K562 (cell line): ENCODE data around the gene DPH5. TPM values are rescaled to one million over a fixed set of nuclear protein-coding genes. Genes with fewer than 3 reads are reported as not detected.
A peak's percentile ranks its signal among the peaks of the same experiment; 100 is the strongest.

Experiments
- ATAC-seq: fragments of 200-7000 bp; cut with Tn5 transposase; 3 replicates; pipeline ENCODE4 v1.9.1; 2020; ENCODE audit warnings: moderate library complexity
- BruUV-seq: library from RNA; stranded (reverse); fragments of 400-500 nt; replicated peaks from 2 replicates; lab custom pipeline; 2021; lab: Mats Ljungman, UMichigan
- CTCF ChIA-PET: fragments of 300-600 bp; formaldehyde crosslinking; extraction: SDS; loops from one replicate; lab custom pipeline; 2021; ENCODE audit warnings: low intra/inter-chr PET ratio; lab: Yijun Ruan, JAX
- POLR2A ChIA-PET: fragments of 300-600, 350-650 bp; sonication (Branson Sonifier 250); formaldehyde crosslinking; extraction: SDS; loops from one replicate; lab custom pipeline; 2021; ENCODE audit warnings: antibody characterized with exemption, inconsistent platforms; lab: Yijun Ruan, JAX
- DNase-seq, 4 experiments: peaks; one replicate each; pipeline versions ENCODE4 v3.0.0 to v3.0.0-alpha.2; 2011 to 2018; ENCODE audit warnings: low spot score in 3 of 4, mixed read lengths in 3 of 4; ENCODE audit errors: extremely low read depth in 1 of 4
- FAIRE-seq: peaks from 2 replicates; lab custom pipeline; 2011; peaks lifted over from hg19 to GRCh38; lab: Jason Lieb, UNC
- H2AFZ ChIP-seq: 2 replicates; pipeline ENCODE4 v1.6.0; 2011; ENCODE audit warnings: low read depth, low read length, control low read depth, inconsistent platforms
- H3K27ac ChIP-seq: fragments of 200-600 bp; 3 replicates; pipeline ENCODE4 v1.8.0; 2011; ENCODE audit warnings: low read depth, mild to moderate bottlenecking, control low read depth, inconsistent platforms, low read length, moderate library complexity, mixed read lengths; ENCODE audit errors: extremely low read depth
- H3K27me3 ChIP-seq, 2 experiments: fragments of 300-600 bp in 1 of 2; 2 replicates in 1 of 2; 3 replicates in 1 of 2; pipeline versions ENCODE4 v1.6.0 to v1.8.0; 2011; ENCODE audit warnings: inconsistent platforms in 2 of 2, low read length in 2 of 2, mild to moderate bottlenecking in 1 of 2, mixed read lengths in 1 of 2, moderate library complexity in 1 of 2; ENCODE audit not compliant: control insufficient read depth in 2 of 2, insufficient read depth in 2 of 2
- H3K36me3 ChIP-seq: fragments of 300-600 bp; 3 replicates; pipeline ENCODE4 v1.8.0; 2011; ENCODE audit warnings: mild to moderate bottlenecking, low read length, inconsistent platforms; ENCODE audit not compliant: control insufficient read depth, insufficient read depth
- H3K4me1 ChIP-seq, 2 experiments: fragments of 200-600 bp in 1 of 2; replicated peaks in 1 of 2; 2 replicates in 1 of 2; 3 replicates in 1 of 2; pipeline versions ENCODE4 v1.5.1 to v1.8.0; 2011; ENCODE audit warnings: inconsistent platforms in 2 of 2, low read length in 2 of 2, mild to moderate bottlenecking in 1 of 2, mixed read lengths in 1 of 2, moderate library complexity in 1 of 2; ENCODE audit not compliant: control insufficient read depth in 2 of 2, insufficient read depth in 2 of 2
- H3K4me2 ChIP-seq: 2 replicates; pipeline ENCODE4 v1.6.1; 2011; ENCODE audit warnings: low read length, control low read depth, inconsistent platforms, mixed read lengths; ENCODE audit not compliant: insufficient read depth
- H3K4me3 ChIP-seq: fragments of 200-600 bp; sonication (generic), shearing (Covaris generic); 2 replicates; pipeline ENCODE4 v1.5.1; 2016; ENCODE audit warnings: control low read depth, inconsistent platforms
- H3K79me2 ChIP-seq: fragments of 200-600 bp; 3 replicates; pipeline ENCODE4 v1.8.0; 2011; ENCODE audit warnings: low read length, inconsistent platforms; ENCODE audit not compliant: control insufficient read depth, insufficient read depth
- H3K9ac ChIP-seq, 2 experiments: 2 replicates each; pipeline versions ENCODE4 v1.6.0 to v1.6.1; 2011; ENCODE audit warnings: low read depth in 2 of 2, low read length in 2 of 2, control low read depth in 1 of 2, inconsistent platforms in 1 of 2, mild to moderate bottlenecking in 1 of 2, mixed read lengths in 1 of 2; ENCODE audit not compliant: insufficient read depth in 1 of 2
- H3K9me1 ChIP-seq: one replicate; pipeline ENCODE4 v1.6.0; 2011; ENCODE audit warnings: inconsistent platforms, mild to moderate bottlenecking, low read length, moderate library complexity; ENCODE audit not compliant: control insufficient read depth, insufficient read depth
- H3K9me3 ChIP-seq: replicated peaks from 2 replicates; pipeline ENCODE4 v1.5.1; 2011; ENCODE audit warnings: low read depth, low read length, inconsistent platforms; ENCODE audit not compliant: control insufficient read depth, insufficient read depth
- H4K20me1 ChIP-seq: replicated peaks from 2 replicates; pipeline ENCODE4 v1.6.1; 2011; ENCODE audit warnings: low read length, inconsistent platforms, mixed read lengths; ENCODE audit not compliant: control insufficient read depth, insufficient read depth
- CEBPB ChIP-seq: fragments of 450-650 bp; IDR thresholded peaks from 2 replicates; pipeline ENCODE4 v1.6.1; 2016; ENCODE audit warnings: missing genetic modification characterization, missing compliant biosample characterization
- ETS2 ChIP-seq: IDR thresholded peaks from 2 replicates; pipeline ENCODE4 v1.6.1; 2016; ENCODE audit warnings: borderline replicate concordance, missing genetic modification characterization, mild to moderate bottlenecking, moderate library complexity, missing compliant biosample characterization; ENCODE audit not compliant: poor library complexity, severe bottlenecking
- HNRNPUL1 ChIP-seq: fragments of 200-400 bp; formaldehyde crosslinking; IDR thresholded peaks from 2 replicates; pipeline ENCODE4 v1.6.1; 2017; ENCODE audit warnings: low read length
- MTA1 ChIP-seq: fragments of 450-650 bp; IDR thresholded peaks from 2 replicates; pipeline ENCODE4 v1.6.1; 2017; ENCODE audit warnings: borderline replicate concordance
- SPI1 ChIP-seq: IDR thresholded peaks from 2 replicates; pipeline ENCODE4 v1.6.1; 2011; ENCODE audit warnings: low read depth, low read length, control low read depth, borderline replicate concordance
- XRCC5 ChIP-seq: fragments of 200-400 bp; formaldehyde crosslinking; IDR thresholded peaks from 2 replicates; pipeline ENCODE4 v1.6.1; 2017; ENCODE audit warnings: low read depth, mild to moderate bottlenecking, low read length
- YBX1 ChIP-seq: fragments of 450-650 bp; IDR thresholded peaks from 2 replicates; pipeline ENCODE4 v1.7.1; 2016; ENCODE audit warnings: mild to moderate bottlenecking
- ZBTB1 ChIP-seq: sonication (generic); formaldehyde crosslinking; IDR thresholded peaks from 2 replicates; pipeline ENCODE4 v1.8.1; 2023; ENCODE audit warnings: missing genetic modification reagents, low read depth, mild to moderate bottlenecking, borderline replicate concordance
- ZC3H4 ChIP-seq: sonication (generic); formaldehyde crosslinking; IDR thresholded peaks from 2 replicates; pipeline ENCODE4 v1.9.0; 2021; ENCODE audit warnings: missing genetic modification reagents, borderline replicate concordance
- ZNF511 ChIP-seq: sonication (generic); formaldehyde crosslinking; IDR thresholded peaks from 2 replicates; pipeline ENCODE4 v1.8.0; 2022; ENCODE audit warnings: mild to moderate bottlenecking, missing genetic modification reagents
- ZNF584 ChIP-seq: fragments of 200-800 bp; sonication (Bioruptor generic); IDR thresholded peaks from 2 replicates; pipeline ENCODE4 v1.6.1; 2016; ENCODE audit warnings: low read depth, mild to moderate bottlenecking, missing genetic modification characterization, missing compliant biosample characterization
- ZNF785 ChIP-seq: fragments of 250-450 bp; sonication (Bioruptor Pico); IDR thresholded peaks from 2 replicates; pipeline ENCODE4 v1.4.0; 2020; ENCODE audit warnings: mild to moderate bottlenecking
- WGBS: fragments of 100-300 bp; shearing (Covaris generic); methylation state at CpG from one replicate; pipeline ENCODE4 v1.1.6; 2016; ENCODE audit warnings: low coverage, mixed read lengths; ENCODE audit not compliant: insufficient coverage; ENCODE audit errors: missing lambda C conversion rate; 5-methylcytosine and 5-hydroxymethylcytosine counted together
- in situ Hi-C: fragments of 300-500 bp; cut with MboI; formaldehyde crosslinking; loops from 4 replicates; pipeline ENCODE4 v1.15.0; 2018; ENCODE audit warnings: inconsistent platforms, mixed read lengths
- intact Hi-C: fragments of 100-400 bp; cut with micrococcal nuclease; formaldehyde crosslinking; loops from 2 replicates; pipeline ENCODE4 v1.14.2; 2022
- polyA plus RNA-seq, 8 experiments: library from polyadenylated mRNA; depleted of rRNA in 4 of 8; stranded (reverse) in 5 of 8; unstranded in 3 of 8; fragments of >200 nt; fragmentation: Nextera tagmentation in 2 of 8; fragmentation: Illumina TruSeq in 1 of 8; extraction: Ambion mirVana in 2 of 8; extraction: Trizol in 1 of 8; gene quantifications; 2 replicates each; pipeline versions ENCODE4 v1.2.1 to v1.2.3, GENCODE V29; 2011 to 2014; ENCODE audit warnings: inconsistent platforms in 1 of 8, missing spikeins in 1 of 8
- total RNA-seq, 7 experiments: library from RNA; depleted of rRNA in 6 of 7; stranded (reverse); fragments of >200 nt in 6 of 7; fragmentation: Illumina TruSeq in 2 of 7; extraction: Trizol in 2 of 7; gene quantifications; 2 replicates each; pipeline versions ENCODE4 v1.2.1 to v1.2.3, GENCODE V29; 2011 to 2021; ENCODE audit warnings: low replicate concordance in 1 of 7

Gene DPH5
- total and polyA plus RNA-seq, 9 of the 15 experiments (the other 6 are each of a cell fraction or from before 2014, with no cell fraction given): 37.6 to 159 (median 89.7) TPM

GRCh38 chr1:101004670-101005069 lies 20.9 kb downstream of the DPH5 start (continued):
- TF ChIP-seq ZNF584 (CRISPR knock-in tag): no peak
- no peak for TF ChIP-seq ZC3H4
- no peak for TF ChIP-seq ZNF511 (CRISPR knock-in tag)
- no peak for TF ChIP-seq ZNF785 (CRISPR knock-in tag)
- TF ChIP-seq HNRNPUL1: no peak
- TF ChIP-seq XRCC5: no peak
- no peak for TF ChIP-seq MTA1
- no peak for TF ChIP-seq ZBTB1
- TF ChIP-seq YBX1: no peak
- TF ChIP-seq SPI1: no peak

- no peak for FAIRE-seq
- H3K4me2 ChIP-seq: no peak overlapping the region
- H2AFZ ChIP-seq: no peak overlapping the region
- H3K9ac ChIP-seq: no peak overlapping the region
- POLR2A ChIA-PET: no interaction called here
- H4K20me1 ChIP-seq: no peaks in the 10 kb centered on the region
- intact Hi-C loops (no loop called here), in situ Hi-C loops (no loop called here)
- CTCF ChIA-PET: interaction anchor here (0.8 kb wide), 1 partner anchor 1042 kb away, joined by 3 read pairs; no protein-coding TSS in a partner anchor
- H3K27ac ChIP-seq: no peak overlapping the region
- no peaks in the 10 kb centered on the region for H3K9me3 ChIP-seq
- WGBS: 52% methylated on average over 1 of the region's 1 CpG
- BruUV-seq: no TSS peak
- H3K9me1 ChIP-seq: no peaks in the 10 kb centered on the region
- H3K4me3 ChIP-seq: no peak overlapping the region
- no peaks in the 10 kb centered on the region for H3K27me3 ChIP-seq
- TF ChIP-seq ETS2 (no peak), CEBPB (tag) (peak; percentile 36; the same call in 1 of the 2 replicates)
- H3K36me3 ChIP-seq: peaks cover 72% of the 10 kb centered on the region
- ATAC-seq: no peak
- DNase-seq: no peak
- H3K79me2 ChIP-seq: no peaks in the 10 kb centered on the region
- peaks cover 5 to 20% of the 10 kb centered on the region in 2 experiments; a peak in 4 of 5 replicates for H3K4me1 ChIP-seq
These were observed 21.5 kb downstream of the DPH5 start for GRCh38 chr1:101004061-101004460.
